Suprapubic skin (tissue), 4 donors: ENCODE measurements around the gene ITGA1.

Experiments
- CTCF ChIP-seq, 2 donors: fragments of 200-600 bp in 1 of 2; fragments of 450-650 bp in 1 of 2; sonication (generic) in 1 of 2; IDR thresholded peaks; one replicate each; pipeline ENCODE4 v1.5.1; 2016 to 2019; ENCODE audit warnings: antibody characterized with exemption in 2 of 2, mild to moderate bottlenecking in 1 of 2, moderate library complexity in 1 of 2
- EP300 ChIP-seq: sonication (generic); formaldehyde crosslinking; IDR thresholded peaks from one replicate; pipeline ENCODE4 v1.6.1; 2017; ENCODE audit warnings: antibody characterized with exemption
- POLR2A ChIP-seq, 2 donors: fragments of 450-650 bp; IDR thresholded peaks; one replicate each; pipeline ENCODE4 v1.6.1; 2017; ENCODE audit warnings: antibody characterized with exemption in 2 of 2, mild to moderate bottlenecking in 2 of 2, moderate library complexity in 2 of 2
- POLR2AphosphoS5 ChIP-seq, 3 donors: sonication (generic); formaldehyde crosslinking; IDR thresholded peaks; one replicate each; pipeline ENCODE4 v1.6.1; 2017; ENCODE audit warnings: antibody characterized with exemption in 3 of 3

- no peak for TF ChIP-seq POLR2A (IDR thresholded peaks at IDR 0.05)
- no peak for TF ChIP-seq CTCF (IDR thresholded peaks at IDR 0.05)
- no peak for TF ChIP-seq EP300
- no peak for TF ChIP-seq POLR2AphosphoS5 (IDR thresholded peaks at IDR 0.05)
Measured at GRCh38 chr5:53008751-53009150, 221.0 kb downstream of the ITGA1 start.
